ENCODE data around the gene PAXIP1.
A peak's percentile ranks its signal among the peaks of the same experiment; 100 is the strongest.

Gene PAXIP1

GRCh38 chr7:155011086-155011485 is 8.2 kb upstream of the PAXIP1 start:
- FAIRE-seq = no peak
- DNase-seq (ENCODE audit: insufficient read length) = no peak
- TF ChIP-seq POLR2A (IDR thresholded peaks at IDR 0.05; ENCODE audit: low read depth, low read length) = no peak
- no peak for TF ChIP-seq TAF1 (IDR thresholded peaks at IDR 0.05; ENCODE audit: borderline replicate concordance, low read depth, low read length)
- no peak for TF ChIP-seq POLR2AphosphoS5 (IDR thresholded peaks at IDR 0.05; ENCODE audit: low read depth, low read length)

GRCh38 chr7:155009570-155010157 is 6.7 kb upstream of the PAXIP1 start:
- FAIRE-seq (no peak), DNase-seq (ENCODE audit: insufficient read length) (no peak)
- TF ChIP-seq POLR2A (IDR thresholded peaks at IDR 0.05; ENCODE audit: low read depth, low read length) (no peak), TAF1 (IDR thresholded peaks at IDR 0.05; ENCODE audit: borderline replicate concordance, low read depth, low read length) (no peak), POLR2AphosphoS5 (IDR thresholded peaks at IDR 0.05; ENCODE audit: low read depth, low read length) (no peak)

- DNase-seq (ENCODE audit: insufficient read length) (no peak), FAIRE-seq (no peak)
- no peak for TF ChIP-seq POLR2AphosphoS5 (IDR thresholded peaks at IDR 0.05; ENCODE audit: low read depth, low read length)
- TF ChIP-seq TAF1 (IDR thresholded peaks at IDR 0.05; ENCODE audit: borderline replicate concordance, low read depth, low read length) = no peak
- no peak for TF ChIP-seq POLR2A (IDR thresholded peaks at IDR 0.05; ENCODE audit: low read depth, low read length)
Observed at GRCh38 chr7:155007947-155008346, 5.0 kb upstream of the PAXIP1 start.

- FAIRE-seq (peak; percentile 77), DNase-seq (ENCODE audit: insufficient read length) (peak; percentile 84)
- TF ChIP-seq TAF1 (IDR thresholded peaks at IDR 0.05; ENCODE audit: borderline replicate concordance, low read depth, low read length) = peak; percentile 66; the same call in 1 of the 2 replicates
- TF ChIP-seq POLR2A (IDR thresholded peaks at IDR 0.05; ENCODE audit: low read depth, low read length) = peak; percentile 75
- peak; percentile 86 for TF ChIP-seq POLR2AphosphoS5 (IDR thresholded peaks at IDR 0.05; ENCODE audit: low read depth, low read length)
Observed at GRCh38 chr7:155003376-155004214, 671 bp upstream of the PAXIP1 start.

- no peak for TF ChIP-seq TAF1 (IDR thresholded peaks at IDR 0.05; ENCODE audit: borderline replicate concordance, low read depth, low read length)
- TF ChIP-seq POLR2A (IDR thresholded peaks at IDR 0.05; ENCODE audit: low read depth, low read length) = peak; percentile 17; the same call in 1 of the 2 replicates
- DNase-seq (ENCODE audit: insufficient read length) (peak; percentile 41), FAIRE-seq (no peak)
Observed at GRCh38 chr7:155002411-155003091, 373 bp downstream of the PAXIP1 start.

- FAIRE-seq (no peak), DNase-seq (ENCODE audit: insufficient read length) (peak; percentile 23)
- TF ChIP-seq POLR2AphosphoS5 (IDR thresholded peaks at IDR 0.05; ENCODE audit: low read depth, low read length) = no peak
- TF ChIP-seq TAF1 (IDR thresholded peaks at IDR 0.05; ENCODE audit: borderline replicate concordance, low read depth, low read length) = no peak
- TF ChIP-seq POLR2A (IDR thresholded peaks at IDR 0.05; ENCODE audit: low read depth, low read length) = no peak
Observed at GRCh38 chr7:155001756-155002410, 1.0 kb downstream of the PAXIP1 start.

GRCh38 chr7:155000795-155001194 is 2.1 kb downstream of the PAXIP1 start:
- DNase-seq (ENCODE audit: insufficient read length) = no peak
- FAIRE-seq = no peak
- TF ChIP-seq POLR2AphosphoS5 (IDR thresholded peaks at IDR 0.05; ENCODE audit: low read depth, low read length) (no peak), TAF1 (IDR thresholded peaks at IDR 0.05; ENCODE audit: borderline replicate concordance, low read depth, low read length) (no peak), POLR2A (IDR thresholded peaks at IDR 0.05; ENCODE audit: low read depth, low read length) (no peak)

GRCh38 chr7:154998481-154998880 is 4.4 kb downstream of the PAXIP1 start:
- no peak for FAIRE-seq
- DNase-seq (ENCODE audit: insufficient read length) = no peak
- TF ChIP-seq POLR2A (IDR thresholded peaks at IDR 0.05; ENCODE audit: low read depth, low read length) (no peak), POLR2AphosphoS5 (IDR thresholded peaks at IDR 0.05; ENCODE audit: low read depth, low read length) (no peak), TAF1 (IDR thresholded peaks at IDR 0.05; ENCODE audit: borderline replicate concordance, low read depth, low read length) (no peak)

- TF ChIP-seq TAF1 (IDR thresholded peaks at IDR 0.05; ENCODE audit: borderline replicate concordance, low read depth, low read length) = no peak
- TF ChIP-seq POLR2A (IDR thresholded peaks at IDR 0.05; ENCODE audit: low read depth, low read length) = no peak
- no peak for TF ChIP-seq POLR2AphosphoS5 (IDR thresholded peaks at IDR 0.05; ENCODE audit: low read depth, low read length)
- FAIRE-seq (no peak), DNase-seq (ENCODE audit: insufficient read length) (no peak)
Observed at GRCh38 chr7:154997840-154998370, 5.0 kb downstream of the PAXIP1 start.

- TF ChIP-seq POLR2A (IDR thresholded peaks at IDR 0.05; ENCODE audit: low read depth, low read length) (no peak), TAF1 (IDR thresholded peaks at IDR 0.05; ENCODE audit: borderline replicate concordance, low read depth, low read length) (no peak), POLR2AphosphoS5 (IDR thresholded peaks at IDR 0.05; ENCODE audit: low read depth, low read length) (no peak)
- no peak for DNase-seq (ENCODE audit: insufficient read length)
- FAIRE-seq = no peak
Observed at GRCh38 chr7:154996756-154997155, 6.2 kb downstream of the PAXIP1 start.

- no peak for FAIRE-seq
- no peak for DNase-seq (ENCODE audit: insufficient read length)
- TF ChIP-seq POLR2A (IDR thresholded peaks at IDR 0.05; ENCODE audit: low read depth, low read length) = no peak
- TF ChIP-seq TAF1 (IDR thresholded peaks at IDR 0.05; ENCODE audit: borderline replicate concordance, low read depth, low read length) = no peak
- TF ChIP-seq POLR2AphosphoS5 (IDR thresholded peaks at IDR 0.05; ENCODE audit: low read depth, low read length) = no peak
Observed at GRCh38 chr7:154996101-154996500, 6.8 kb downstream of the PAXIP1 start.
